ENCODE measurements around the gene NUDT13.

Gene NUDT13

GRCh38 chr10:73119457-73119856 lies 9.2 kb downstream of the NUDT13 start:
- FAIRE-seq (no peak), DNase-seq (ENCODE audit: insufficient read length, low spot score) (no peak)
- TF ChIP-seq CTCF (IDR thresholded peaks at IDR 0.05; ENCODE audit: insufficient read depth, missing control alignments), result no peak

GRCh38 chr10:73119952-73120351 lies 9.7 kb downstream of the NUDT13 start:
- DNase-seq (ENCODE audit: insufficient read length, low spot score) (no peak), FAIRE-seq (no peak)
- no peak for TF ChIP-seq CTCF (IDR thresholded peaks at IDR 0.05; ENCODE audit: insufficient read depth, missing control alignments)

DNA sequence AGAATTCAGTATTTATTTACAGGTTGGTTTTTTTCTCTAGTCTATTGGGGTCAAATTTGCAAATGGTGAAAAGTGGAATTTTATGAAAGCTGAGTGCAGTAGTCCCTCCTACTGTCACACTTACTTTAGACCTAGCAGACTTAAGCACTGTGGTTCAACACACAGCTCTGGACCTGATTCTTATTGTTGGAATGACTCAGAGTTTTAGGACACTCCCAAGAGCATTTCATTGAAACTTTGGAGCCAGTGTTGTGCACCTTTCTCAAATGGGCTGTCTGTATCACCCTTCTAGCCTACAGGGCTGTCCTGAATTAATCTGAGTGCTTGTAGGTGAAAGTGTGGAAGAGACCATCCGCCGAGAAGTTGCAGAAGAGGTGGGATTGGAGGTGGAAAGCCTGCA lies 16.1 kb downstream of the NUDT13 start:
- DNase-seq (ENCODE audit: insufficient read length, low spot score), result no peak
- FAIRE-seq, result no peak
- TF ChIP-seq CTCF (IDR thresholded peaks at IDR 0.05; ENCODE audit: insufficient read depth, missing control alignments), result no peak

DNA sequence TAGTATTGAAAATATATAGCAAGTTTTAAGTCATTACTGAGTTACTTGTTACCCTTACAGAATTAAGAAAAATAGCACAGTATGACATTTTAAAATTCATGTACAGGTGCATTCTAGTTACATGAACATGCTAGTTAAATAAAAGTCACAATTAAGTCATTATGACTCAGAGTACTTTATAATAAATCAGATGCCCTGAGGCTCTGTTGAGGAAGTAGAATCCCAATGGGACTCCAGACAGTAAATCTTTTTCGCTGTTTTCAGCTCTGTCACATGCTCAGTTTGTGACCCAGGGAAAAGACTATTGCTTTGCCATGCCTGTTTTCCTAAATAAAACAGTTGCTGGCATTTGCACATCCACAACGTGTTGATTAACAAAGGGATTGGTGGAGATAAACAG lies 21.0 kb downstream of the NUDT13 start:
- FAIRE-seq (no peak), DNase-seq (ENCODE audit: insufficient read length, low spot score) (no peak)
- no peak for TF ChIP-seq CTCF (IDR thresholded peaks at IDR 0.05; ENCODE audit: insufficient read depth, missing control alignments)

GRCh38 chr10:73131913-73132686 lies 21.8 kb downstream of the NUDT13 start:
- FAIRE-seq, result no peak
- TF ChIP-seq CTCF (IDR thresholded peaks at IDR 0.05; ENCODE audit: insufficient read depth, missing control alignments), result no peak
- no peak for DNase-seq (ENCODE audit: insufficient read length, low spot score)

- DNase-seq (ENCODE audit: insufficient read length, low spot score), result no peak
- no peak for TF ChIP-seq CTCF (IDR thresholded peaks at IDR 0.05; ENCODE audit: insufficient read depth, missing control alignments)
- no peak for FAIRE-seq
Observed at GRCh38 chr10:73134727-73135126, 24.5 kb downstream of the NUDT13 start.

- DNase-seq (ENCODE audit: insufficient read length, low spot score) (no peak), FAIRE-seq (no peak)
- TF ChIP-seq CTCF (IDR thresholded peaks at IDR 0.05; ENCODE audit: insufficient read depth, missing control alignments), result no peak
Observed at GRCh38 chr10:73136627-73137026, 26.4 kb downstream of the NUDT13 start.

All from D721Med (cell line).